GM23338 (cell line): Measurements from ENCODE around the gene NEIL3. TPM values are rescaled to one million over a fixed set of nuclear protein-coding genes. Genes with fewer than 3 reads are reported as not detected.

Source experiments
- ATAC-seq: fragments of 200-7000 bp; cut with Tn5 transposase; 3 replicates; pipeline ENCODE4 v1.9.1; 2020
- DNase-seq: peaks from one replicate; pipeline ENCODE4 v3.0.0-alpha.2; 2015; ENCODE audit warnings: low spot score
- H2AFZ ChIP-seq: fragments of 200-600 bp; sonication (generic); 2 replicates; pipeline ENCODE4 v1.8.0; 2016; ENCODE audit warnings: antibody characterized with exemption, mild to moderate bottlenecking, moderate library complexity
- H3F3A ChIP-seq: fragments of 200-600 bp; sonication (generic); replicated peaks from 2 replicates; pipeline ENCODE4 v1.8.0; 2017; ENCODE audit warnings: antibody characterized with exemption, mixed run types, low read depth
- H3K27ac ChIP-seq: fragments of 200-600 bp; sonication (generic); 2 replicates; pipeline ENCODE4 v1.6.1; 2016; ENCODE audit warnings: low read depth
- H3K27me3 ChIP-seq: fragments of 200-600 bp; sonication (generic); 2 replicates; pipeline ENCODE4 v1.8.0; 2016; ENCODE audit warnings: mild to moderate bottlenecking, mixed run types, moderate library complexity; ENCODE audit not compliant: insufficient read depth
- H3K36me3 ChIP-seq: fragments of 200-600 bp; sonication (generic); 2 replicates; pipeline ENCODE4 v1.8.0; 2016; ENCODE audit warnings: mild to moderate bottlenecking; ENCODE audit not compliant: insufficient read depth
- H3K4me1 ChIP-seq: fragments of 200-600 bp; sonication (generic); 2 replicates; pipeline ENCODE4 v1.8.0; 2016; ENCODE audit warnings: mild to moderate bottlenecking, moderate library complexity; ENCODE audit not compliant: insufficient read depth
- H3K4me2 ChIP-seq: fragments of 200-600 bp; sonication (generic); 2 replicates; pipeline ENCODE4 v1.7.1; 2017; ENCODE audit warnings: mixed run types
- H3K4me3 ChIP-seq: fragments of 200-600 bp; sonication (generic); 2 replicates; pipeline ENCODE4 v1.6.1; 2016; ENCODE audit warnings: mixed run types
- H3K79me2 ChIP-seq: fragments of 200-600 bp; sonication (generic); replicated peaks from 2 replicates; pipeline ENCODE4 v1.8.0; 2017; ENCODE audit warnings: mild to moderate bottlenecking; ENCODE audit not compliant: insufficient read depth
- H3K9me2 ChIP-seq: fragments of 200-600 bp; sonication (generic); 2 replicates; pipeline ENCODE4 v1.8.0; 2017; ENCODE audit not compliant: insufficient read depth
- H4K20me1 ChIP-seq: fragments of 200-600 bp; sonication (generic); replicated peaks from 2 replicates; pipeline ENCODE4 v1.8.0; 2017; ENCODE audit warnings: mild to moderate bottlenecking; ENCODE audit not compliant: insufficient read depth
- H3K27ac Mint-ChIP-seq: 2 replicates; pipeline ENCODE4 v1.8.0; 2020; ENCODE audit warnings: inconsistent platforms, mild to moderate bottlenecking, moderate library complexity, mixed read lengths
- H3K27me3 Mint-ChIP-seq: 3 replicates; pipeline ENCODE4 v1.8.0; 2022; ENCODE audit warnings: low read depth, mild to moderate bottlenecking, moderate library complexity, mixed read lengths, inconsistent platforms; ENCODE audit not compliant: insufficient read depth, poor library complexity
- H3K36me3 Mint-ChIP-seq: 3 replicates; pipeline ENCODE4 v1.8.0; 2021; ENCODE audit warnings: low read depth, mild to moderate bottlenecking, inconsistent platforms, moderate library complexity, mixed read lengths
- H3K4me1 Mint-ChIP-seq: 3 replicates; pipeline ENCODE4 v1.8.0; 2020; ENCODE audit warnings: mild to moderate bottlenecking, inconsistent platforms, mixed read lengths
- H3K4me3 Mint-ChIP-seq: 3 replicates; pipeline ENCODE4 v1.8.0; 2021; ENCODE audit warnings: moderate library complexity, mild to moderate bottlenecking, inconsistent platforms, mixed read lengths
- H3K9me3 Mint-ChIP-seq: 3 replicates; pipeline ENCODE4 v1.8.0; 2020; ENCODE audit warnings: moderate library complexity, mild to moderate bottlenecking, inconsistent platforms, mixed read lengths
- ETS1 ChIP-seq: IDR thresholded peaks from 2 replicates; pipeline ENCODE4 v1.6.1; 2016; ENCODE audit warnings: antibody characterized with exemption
- EZH2 ChIP-seq: fragments of 200-600 bp; sonication (generic); IDR thresholded peaks from one replicate; pipeline ENCODE4 v1.8.0; 2017; ENCODE audit warnings: antibody characterized with exemption, mild to moderate bottlenecking, low read depth; ENCODE audit not compliant: unreplicated experiment
- EZH2phosphoT487 ChIP-seq: fragments of 200-600 bp; sonication (generic); IDR thresholded peaks from one replicate; pipeline ENCODE4 v1.8.1; 2018; ENCODE audit warnings: antibody characterized with exemption; ENCODE audit not compliant: unreplicated experiment
- NANOG ChIP-seq: IDR thresholded peaks from 2 replicates; pipeline ENCODE4 v1.6.1; 2016; ENCODE audit warnings: antibody characterized with exemption, borderline replicate concordance
- POLR2AphosphoS5 ChIP-seq: IDR thresholded peaks from 2 replicates; pipeline ENCODE4 v1.6.1; 2016; ENCODE audit warnings: antibody characterized with exemption, low read depth
- REST ChIP-seq: IDR thresholded peaks from one replicate; pipeline ENCODE4 v1.6.1; 2018; ENCODE audit warnings: antibody characterized with exemption; ENCODE audit not compliant: unreplicated experiment
- polyA plus RNA-seq: library from polyadenylated mRNA; unstranded; fragments of >200 nt; fragmentation: Nextera tagmentation; extraction: Ambion mirVana; gene quantifications from 2 replicates; pipeline ENCODE4 v1.2.1, GENCODE V29; 2016
- total RNA-seq: library from RNA; depleted of rRNA; stranded (reverse); fragments of >200 nt; shearing (Covaris generic); gene quantifications from 2 replicates; pipeline ENCODE4 v1.2.3, GENCODE V29; 2014
- TF ChIP-seq, protein P1 (sequence below): fragments of 250-450 bp; sonication (Bioruptor Pico); IDR thresholded peaks from 2 replicates; pipeline ENCODE4 v1.5.0; 2020; ENCODE audit warnings: mild to moderate bottlenecking, moderate library complexity

The NEIL3 gene
- total and polyA plus RNA-seq, 2 experiments from 2014 or later, result 11.8 to 15.4 TPM

GRCh38 chr4:177267911-177268310 lies 41.8 kb upstream of the NEIL3 start:
- H3K27me3 Mint-ChIP-seq, result no peaks in the 10 kb centered on the region

More at GRCh38 chr4:177267911-177268310, 41.8 kb upstream of the NEIL3 start:
- Histone ChIP-seq H4K20me1 (no peaks in the 10 kb centered on the region), H3F3A (no peaks in the 10 kb centered on the region), H3K27ac (no peak overlapping the region), H3K27me3 (no peaks in the 10 kb centered on the region), H3K4me3 (no peak overlapping the region), H3K4me1 (no peaks in the 10 kb centered on the region), H2AFZ (no peak overlapping the region), H3K36me3 (no peaks in the 10 kb centered on the region), H3K79me2 (no peaks in the 10 kb centered on the region), H3K4me2 (no peak overlapping the region), H3K9me2 (0 out of 2 replicates have a peak, but pooled peaks cover 5% of the 10 kb centered on the region)
- DNase-seq (no peak), ATAC-seq (no peak)
- no peak overlapping the region for H3K4me3 Mint-ChIP-seq
- H3K36me3 Mint-ChIP-seq, result no peaks in the 10 kb centered on the region
- TF ChIP-seq EZH2phosphoT487 (no peak), POLR2AphosphoS5 (no peak), ETS1 (no peak), REST (no peak), NANOG (no peak), EZH2 (no peak)
- TF ChIP-seq, protein P1, sequence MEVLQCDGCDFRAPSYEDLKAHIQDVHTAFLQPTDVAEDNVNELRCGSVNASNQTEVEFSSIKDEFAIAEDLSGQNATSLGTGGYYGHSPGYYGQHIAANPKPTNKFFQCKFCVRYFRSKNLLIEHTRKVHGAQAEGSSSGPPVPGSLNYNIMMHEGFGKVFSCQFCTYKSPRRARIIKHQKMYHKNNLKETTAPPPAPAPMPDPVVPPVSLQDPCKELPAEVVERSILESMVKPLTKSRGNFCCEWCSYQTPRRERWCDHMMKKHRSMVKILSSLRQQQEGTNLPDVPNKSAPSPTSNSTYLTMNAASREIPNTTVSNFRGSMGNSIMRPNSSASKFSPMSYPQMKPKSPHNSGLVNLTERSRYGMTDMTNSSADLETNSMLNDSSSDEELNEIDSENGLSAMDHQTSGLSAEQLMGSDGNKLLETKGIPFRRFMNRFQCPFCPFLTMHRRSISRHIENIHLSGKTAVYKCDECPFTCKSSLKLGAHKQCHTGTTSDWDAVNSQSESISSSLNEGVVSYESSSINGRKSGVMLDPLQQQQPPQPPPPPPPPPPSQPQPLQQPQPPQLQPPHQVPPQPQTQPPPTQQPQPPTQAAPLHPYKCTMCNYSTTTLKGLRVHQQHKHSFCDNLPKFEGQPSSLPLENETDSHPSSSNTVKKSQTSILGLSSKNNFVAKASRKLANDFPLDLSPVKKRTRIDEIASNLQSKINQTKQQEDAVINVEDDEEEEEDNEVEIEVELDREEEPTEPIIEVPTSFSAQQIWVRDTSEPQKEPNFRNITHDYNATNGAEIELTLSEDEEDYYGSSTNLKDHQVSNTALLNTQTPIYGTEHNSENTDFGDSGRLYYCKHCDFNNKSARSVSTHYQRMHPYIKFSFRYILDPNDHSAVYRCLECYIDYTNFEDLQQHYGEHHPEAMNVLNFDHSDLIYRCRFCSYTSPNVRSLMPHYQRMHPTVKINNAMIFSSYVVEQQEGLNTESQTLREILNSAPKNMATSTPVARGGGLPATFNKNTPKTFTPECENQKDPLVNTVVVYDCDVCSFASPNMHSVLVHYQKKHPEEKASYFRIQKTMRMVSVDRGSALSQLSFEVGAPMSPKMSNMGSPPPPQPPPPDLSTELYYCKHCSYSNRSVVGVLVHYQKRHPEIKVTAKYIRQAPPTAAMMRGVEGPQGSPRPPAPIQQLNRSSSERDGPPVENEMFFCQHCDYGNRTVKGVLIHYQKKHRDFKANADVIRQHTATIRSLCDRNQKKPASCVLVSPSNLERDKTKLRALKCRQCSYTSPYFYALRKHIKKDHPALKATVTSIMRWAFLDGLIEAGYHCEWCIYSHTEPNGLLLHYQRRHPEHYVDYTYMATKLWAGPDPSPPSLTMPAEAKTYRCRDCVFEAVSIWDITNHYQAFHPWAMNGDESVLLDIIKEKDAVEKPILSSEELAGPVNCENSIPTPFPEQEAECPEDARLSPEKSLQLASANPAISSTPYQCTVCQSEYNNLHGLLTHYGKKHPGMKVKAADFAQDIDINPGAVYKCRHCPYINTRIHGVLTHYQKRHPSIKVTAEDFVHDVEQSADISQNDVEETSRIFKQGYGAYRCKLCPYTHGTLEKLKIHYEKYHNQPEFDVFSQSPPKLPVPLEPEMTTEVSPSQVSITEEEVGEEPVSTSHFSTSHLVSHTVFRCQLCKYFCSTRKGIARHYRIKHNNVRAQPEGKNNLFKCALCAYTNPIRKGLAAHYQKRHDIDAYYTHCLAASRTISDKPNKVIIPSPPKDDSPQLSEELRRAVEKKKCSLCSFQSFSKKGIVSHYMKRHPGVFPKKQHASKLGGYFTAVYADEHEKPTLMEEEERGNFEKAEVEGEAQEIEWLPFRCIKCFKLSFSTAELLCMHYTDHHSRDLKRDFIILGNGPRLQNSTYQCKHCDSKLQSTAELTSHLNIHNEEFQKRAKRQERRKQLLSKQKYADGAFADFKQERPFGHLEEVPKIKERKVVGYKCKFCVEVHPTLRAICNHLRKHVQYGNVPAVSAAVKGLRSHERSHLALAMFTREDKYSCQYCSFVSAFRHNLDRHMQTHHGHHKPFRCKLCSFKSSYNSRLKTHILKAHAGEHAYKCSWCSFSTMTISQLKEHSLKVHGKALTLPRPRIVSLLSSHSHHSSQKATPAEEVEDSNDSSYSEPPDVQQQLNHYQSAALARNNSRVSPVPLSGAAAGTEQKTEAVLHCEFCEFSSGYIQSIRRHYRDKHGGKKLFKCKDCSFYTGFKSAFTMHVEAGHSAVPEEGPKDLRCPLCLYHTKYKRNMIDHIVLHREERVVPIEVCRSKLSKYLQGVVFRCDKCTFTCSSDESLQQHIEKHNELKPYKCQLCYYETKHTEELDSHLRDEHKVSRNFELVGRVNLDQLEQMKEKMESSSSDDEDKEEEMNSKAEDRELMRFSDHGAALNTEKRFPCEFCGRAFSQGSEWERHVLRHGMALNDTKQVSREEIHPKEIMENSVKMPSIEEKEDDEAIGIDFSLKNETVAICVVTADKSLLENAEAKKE (CRISPR knock-in tag), result no peak
- no peaks in the 10 kb centered on the region for H3K9me3 Mint-ChIP-seq
- H3K27ac Mint-ChIP-seq, result no peak overlapping the region
- H3K4me1 Mint-ChIP-seq, result peaks cover 11% of the 10 kb centered on the region; the same call in 2 of the 3 replicates
